Heart right ventricle (tissue), 16 donors: ENCODE data around the gene SPATA24. TPM values are rescaled to one million over a fixed set of nuclear protein-coding genes. Genes with fewer than 3 reads are reported as not detected.
A peak's percentile ranks its signal among the peaks of the same experiment; 100 is the strongest.

Source experiments
- ATAC-seq, 8 donors: fragments of 200-7000 bp; cut with Tn5 transposase; one replicate each; pipeline ENCODE4 v1.9.1; 2020; ENCODE audit warnings: mild to moderate bottlenecking in 8 of 8, moderate library complexity in 8 of 8, moderate number of reproducible peaks in 1 of 8
- DNase-seq, 2 donors: peaks; one replicate each; pipeline ENCODE4 v3.0.0-alpha.2; 2020
- H3K27ac ChIP-seq, 10 donors: fragments of 200-600 bp; sonication (generic) in 2 of 10; one replicate each; pipeline versions ENCODE4 v1.5.0 to v1.8.0; 2020 to 2022; ENCODE audit warnings: mild to moderate bottlenecking in 3 of 10
- H3K27me3 ChIP-seq, 7 donors: fragments of 200-600 bp; one replicate each; pipeline ENCODE4 v1.8.0; 2021 to 2022; ENCODE audit warnings: mild to moderate bottlenecking in 2 of 7
- H3K36me3 ChIP-seq, 9 donors: fragments of 200-600 bp; sonication (generic) in 1 of 9; one replicate each; pipeline versions ENCODE4 v1.5.0 to v1.8.0; 2020 to 2022; ENCODE audit warnings: mild to moderate bottlenecking in 2 of 9
- H3K4me1 ChIP-seq, 9 donors: fragments of 200-600 bp; sonication (generic) in 1 of 9; one replicate each; pipeline versions ENCODE4 v1.5.0 to v1.8.0; 2020 to 2022; ENCODE audit warnings: mild to moderate bottlenecking in 4 of 9
- H3K4me3 ChIP-seq, 10 donors: fragments of 200-600 bp; sonication (generic) in 2 of 10; one replicate each; pipeline versions ENCODE4 v1.5.0 to v1.8.0; 2020 to 2022; ENCODE audit warnings: mild to moderate bottlenecking in 7 of 10, moderate library complexity in 2 of 10
- H3K9me3 ChIP-seq, 11 donors: fragments of 200-600 bp in 10 of 11; sonication (generic) in 2 of 11; one replicate each; pipeline versions ENCODE4 v1.5.0 to v1.8.0; 2013 to 2022; ENCODE audit warnings: mild to moderate bottlenecking in 2 of 11, control low read depth in 1 of 11, moderate library complexity in 1 of 11
- CTCF ChIP-seq, 9 donors: fragments of 200-600 bp; sonication (generic) in 2 of 9; IDR thresholded peaks; one replicate each; pipeline versions ENCODE4 v1.5.0 to v1.8.0; 2021 to 2022; ENCODE audit warnings: antibody characterized with exemption in 9 of 9, mild to moderate bottlenecking in 5 of 9, moderate library complexity in 1 of 9
- WGBS, 2 donors: extraction: QIAGEN DNeasy Blood & Tissue Kit; methylation state at CpG; one replicate each; pipeline ENCODE4 v1.1.7; 2013; ENCODE audit warnings: inconsistent platforms in 1 of 2; 5-methylcytosine and 5-hydroxymethylcytosine counted together
- intact Hi-C, 10 donors: fragments of 100-400 bp; cut with DNase I; formaldehyde crosslinking; loops; one replicate each; pipeline versions ENCODE4 v1.11.1 to v1.14.2; 2022
- polyA plus RNA-seq, 2 donors: library from polyadenylated mRNA; stranded (reverse); fragments of 200-250 nt; gene quantifications; one replicate each; pipeline ENCODE4 v1.2.3, GENCODE V29; 2013
- total RNA-seq, 10 donors: library from RNA; stranded (reverse); fragmentation: NEBNext Ultra II Directional in 3 of 10; extraction: Animal tissue kit (Norgen Biotek cat#: 25700) in 3 of 10; gene quantifications; one replicate each; pipeline versions ENCODE4 v1.2.1 to v1.2.4, GENCODE V29; 2021 to 2023
- donor health status: Arrhythmogenic right ventricular cardiomyopathy.
- donor health status: ischemic (EF 13 %, LVEDD 7.1; RV severe dilation, severe dysfunction).
- donor health status: healthy with polysubstance abuse.
- donor health status: DM: no; HTN: yes; CAD: no.
- donor health status: DM: no; HTN: no; CAD: no.
- donor health status: ischemic (EF 25% LVEDD 6.9; RV normal size, moderate dysfunction).
- donor health status: ischemic (EF 25% LVEDD 5.7; RV mildly dilated, moderate dysfunction).
- donor health status: healthy.
- donor health status: DM: yes; HTN: yes; CAD: no.
- donor health status: Ischemic cardiomyopathy.
- donor health status: ischemic (EF 35%, LVEDD 5.7; RV mildly dilated, moderate dysfunction).
- donor health status: nonischemic (EF 11% LVEDD 7.7; RV severe dilation, severe dysfunction).
- donor health status: DM: yes; HTN: yes; CAD: no.
- donor health status: PGD.
- donor health status: ischemic (EF 29% LVEDD 5.4; RV normal size, mild dysfunction).
- donor health status: nonischemic (EF 23%, LVEDD 6.1; RV moderate dilation, normal function).

Gene SPATA24
- total and polyA plus RNA-seq, 12 donors: 11.8 to 37.5 (median 16.5) TPM

GRCh38 chr5:139408191-139408590, 4.3 kb upstream of the SPATA24 start:
- DNase-seq: no peak
- H3K4me1 ChIP-seq: peaks cover 3 to 32% (median 21%) of the 10 kb centered on the region in 9 donors
- no peak for TF ChIP-seq CTCF (IDR thresholded peaks at IDR 0.05)
- H3K4me3 ChIP-seq: no peak overlapping the region
- intact Hi-C loops: no loop called here
- H3K9me3 ChIP-seq: no peaks in the 10 kb centered on the region
- peaks cover 0 to 30% (median 0%) of the 10 kb centered on the region in 9 donors for H3K36me3 ChIP-seq
- 92 to 95% methylated on average over 7 of the region's 7 CpGs for WGBS, 2 donors
- no peaks in the 10 kb centered on the region for H3K27me3 ChIP-seq
- ATAC-seq: no peak
- no peak overlapping the region for H3K27ac ChIP-seq

GRCh38 chr5:139407517-139407916, 3.6 kb upstream of the SPATA24 start:
- intact Hi-C loops: no loop called here
- H3K27me3 ChIP-seq: no peaks in the 10 kb centered on the region
- H3K9me3 ChIP-seq: no peaks in the 10 kb centered on the region
- no peak for TF ChIP-seq CTCF (IDR thresholded peaks at IDR 0.05)
- ATAC-seq: no peak
- H3K36me3 ChIP-seq: peaks cover 0 to 23% (median 0%) of the 10 kb centered on the region in 9 donors
- no peak overlapping the region for H3K4me3 ChIP-seq
- no peak overlapping the region for H3K27ac ChIP-seq
- no peak for DNase-seq
- H3K4me1 ChIP-seq: peaks cover 6 to 38% (median 26%) of the 10 kb centered on the region in 9 donors

DNA sequence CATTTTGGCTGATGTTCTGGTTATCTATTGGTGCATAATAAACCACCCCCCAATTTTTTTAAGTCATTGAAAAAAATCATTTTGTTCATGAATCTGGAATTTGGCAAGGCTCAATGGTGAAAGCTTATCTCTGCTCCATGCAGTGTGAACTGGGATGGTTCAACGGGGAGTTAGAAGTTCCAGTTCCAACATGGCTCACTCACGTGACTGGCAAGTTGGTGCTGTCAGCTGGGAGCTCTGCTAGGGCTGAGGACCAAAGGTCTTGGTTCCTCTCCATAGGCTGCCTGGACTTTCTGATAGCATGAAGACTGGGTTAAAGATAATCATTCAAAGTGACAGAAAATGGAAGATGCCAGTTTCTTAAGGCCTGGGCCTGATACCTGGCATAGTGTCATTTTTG, 3.1 kb upstream of the SPATA24 start:
- WGBS, 2 donors: 34 to 51% methylated on average over 2 of the region's 2 CpGs
- H3K27ac ChIP-seq: no peak overlapping the region
- H3K27me3 ChIP-seq: no peaks in the 10 kb centered on the region
- intact Hi-C loops: no loop called here
- H3K9me3 ChIP-seq: no peaks in the 10 kb centered on the region
- no peak overlapping the region for H3K4me3 ChIP-seq
- DNase-seq (no peak), ATAC-seq (no peak)
- H3K36me3 ChIP-seq: peaks cover 0 to 18% (median 0%) of the 10 kb centered on the region in 9 donors
- TF ChIP-seq CTCF (IDR thresholded peaks at IDR 0.05): no peak
- H3K4me1 ChIP-seq: peaks cover 6 to 41% (median 26%) of the 10 kb centered on the region in 9 donors

GRCh38 chr5:139404484-139404840, 573 bp upstream of the SPATA24 start:
- intact Hi-C loops: no loop called here
- peak overlapping the region in 9 of 10 donors; percentile 36 to 59 (median 52) for H3K4me3 ChIP-seq
- TF ChIP-seq CTCF (IDR thresholded peaks at IDR 0.05): no peak
- no peaks in the 10 kb centered on the region for H3K9me3 ChIP-seq
- WGBS, 2 donors: 59% methylated on average over 5 of the region's 5 CpGs
- ATAC-seq (no peak), DNase-seq (no peak)
- H3K4me1 ChIP-seq: peaks cover 6 to 29% (median 16%) of the 10 kb centered on the region in 9 donors
- peaks cover 0 to 20% (median 0%) of the 10 kb centered on the region in 9 donors for H3K36me3 ChIP-seq
- H3K27ac ChIP-seq: peak overlapping the region; percentile 79 to 98 (median 90)
- no peaks in the 10 kb centered on the region for H3K27me3 ChIP-seq
